ENCODE results near the gene DMRT1.

Gene DMRT1

DNA sequence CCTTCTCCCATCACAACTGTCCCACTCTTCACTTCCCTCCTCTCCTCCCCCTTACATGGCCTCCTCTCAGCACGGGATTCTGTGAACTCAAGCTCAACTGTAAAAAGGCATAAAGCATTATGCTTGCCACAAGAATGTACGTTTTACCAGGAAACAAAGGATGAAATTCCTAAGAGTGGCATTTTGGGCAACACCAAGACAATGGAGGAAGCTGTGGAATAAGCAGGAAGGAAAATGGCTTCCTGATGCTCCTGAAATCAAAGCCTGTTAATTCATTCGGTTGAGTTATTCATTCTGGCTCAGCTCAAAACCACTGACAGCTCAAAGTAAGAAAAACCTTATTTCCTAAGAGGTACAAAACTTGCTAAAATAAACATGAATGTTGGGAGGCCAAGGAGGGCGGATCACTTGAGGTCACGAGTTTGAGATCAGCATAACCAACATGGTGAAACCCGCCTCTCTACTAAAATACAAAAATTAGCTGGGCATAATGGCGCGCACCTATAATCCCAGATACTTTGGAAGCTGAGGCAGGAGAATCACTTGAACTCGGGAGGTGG, 40.8 kb upstream of the DMRT1 start:
- H4K8ac ChIP-seq (ENCODE audit: low read length): no peak overlapping the region
- no peak overlapping the region for H3K14ac ChIP-seq (ENCODE audit: low read length in 2 of 2)
- H3K9ac ChIP-seq (ENCODE audit: low read length): no peak overlapping the region
- no peak overlapping the region for H3K4me3 ChIP-seq (ENCODE audit: insufficient read depth in 1 of 2, low read depth in 1 of 2, low read length in 2 of 2)
- H3K9me3 ChIP-seq (ENCODE audit: control insufficient read depth, low read length): no peaks in the 10 kb centered on the region
- no peak overlapping the region for H2BK12ac ChIP-seq (ENCODE audit: low read length in 2 of 2)
- H2BK120ac ChIP-seq (ENCODE audit: low read depth, low read length): no peak overlapping the region
- H3K4me2 ChIP-seq (ENCODE audit: low read length, poor library complexity, severe bottlenecking): no peak overlapping the region
- peaks cover 2% of the 10 kb centered on the region for H3K4me1 ChIP-seq (ENCODE audit: control insufficient read depth, insufficient read depth, low read depth, low read length)
- H2BK15ac ChIP-seq (ENCODE audit: low read depth, poor library complexity, severe bottlenecking): no peak overlapping the region
- H3K23ac ChIP-seq (ENCODE audit: low read length in 2 of 2): no peak overlapping the region
- H2AFZ ChIP-seq (ENCODE audit: low read depth, low read length): no peak overlapping the region
- no peak for DNase-seq
- no peaks in the 10 kb centered on the region for H3K79me1 ChIP-seq (replicated peaks; ENCODE audit: low read length, poor library complexity, severe bottlenecking)
- H3K18ac ChIP-seq (ENCODE audit: low read depth in 1 of 2, low read length in 2 of 2): no peak overlapping the region
- WGBS: 93% methylated on average over 9 of the region's 9 CpGs
- no peak overlapping the region for H3K27ac ChIP-seq (ENCODE audit: low read length, poor library complexity, severe bottlenecking)
- H2AK5ac ChIP-seq (ENCODE audit: low read length, severe bottlenecking): no peak overlapping the region
- no peak overlapping the region for H4K91ac ChIP-seq (ENCODE audit: low read length)
- no peak overlapping the region for H2BK5ac ChIP-seq (ENCODE audit: low read depth, low read length, poor library complexity, severe bottlenecking)
- no peaks in the 10 kb centered on the region for H3K36me3 ChIP-seq (ENCODE audit: control insufficient read depth in 1 of 2, insufficient read depth in 2 of 2, low read depth in 1 of 2, low read length in 2 of 2)
- H3K4ac ChIP-seq (ENCODE audit: low read depth in 1 of 2, low read length in 2 of 2): no peak overlapping the region
- H3K27me3 ChIP-seq (ENCODE audit: control insufficient read depth in 1 of 2, insufficient read depth in 1 of 2, low read length in 2 of 2): no peaks in the 10 kb centered on the region

DNA sequence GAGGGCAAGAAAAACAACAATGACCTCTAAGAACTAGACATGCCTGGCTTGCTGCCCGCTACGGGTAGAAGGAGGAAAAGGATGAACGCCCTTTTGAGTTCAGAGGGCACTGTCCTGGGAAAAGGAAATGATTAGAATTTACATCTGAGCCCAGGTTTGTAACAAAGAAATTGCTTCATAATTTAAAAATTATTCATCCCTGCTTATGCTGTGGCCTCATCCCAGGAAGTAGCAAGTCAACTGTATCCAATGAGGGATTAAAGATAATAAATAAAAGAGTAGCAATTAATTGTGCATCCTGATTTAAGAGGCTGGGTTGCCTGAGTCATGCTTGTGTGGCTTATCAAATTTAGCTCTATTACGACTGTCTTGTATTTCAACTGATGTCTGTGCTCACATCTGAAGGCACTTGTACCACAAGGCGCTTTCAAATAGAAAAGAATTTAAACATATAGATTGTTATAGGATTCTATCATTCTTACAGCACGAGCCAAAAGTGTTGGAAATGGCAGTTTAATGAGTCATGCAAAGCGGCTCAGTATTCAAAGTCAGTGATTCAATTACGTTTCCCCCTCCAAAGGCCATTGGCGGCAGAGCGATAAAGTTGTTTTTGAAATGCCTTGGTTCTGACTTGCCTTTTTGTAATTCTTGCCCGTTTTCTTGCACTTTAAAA, 40.0 kb upstream of the DMRT1 start:
- H2AK5ac ChIP-seq (ENCODE audit: low read length, severe bottlenecking): no peak overlapping the region
- no peak overlapping the region for H2BK120ac ChIP-seq (ENCODE audit: low read depth, low read length)
- no peak overlapping the region for H2BK12ac ChIP-seq (ENCODE audit: low read length in 2 of 2)
- no peaks in the 10 kb centered on the region for H3K79me1 ChIP-seq (replicated peaks; ENCODE audit: low read length, poor library complexity, severe bottlenecking)
- H3K4me1 ChIP-seq (ENCODE audit: control insufficient read depth, insufficient read depth, low read depth, low read length): peaks cover 2% of the 10 kb centered on the region
- no peak overlapping the region for H3K23ac ChIP-seq (ENCODE audit: low read length in 2 of 2)
- no peak for DNase-seq
- no peak overlapping the region for H3K27ac ChIP-seq (ENCODE audit: low read length, poor library complexity, severe bottlenecking)
- no peak overlapping the region for H3K4ac ChIP-seq (ENCODE audit: low read depth in 1 of 2, low read length in 2 of 2)
- no peak overlapping the region for H2BK5ac ChIP-seq (ENCODE audit: low read depth, low read length, poor library complexity, severe bottlenecking)
- no peak overlapping the region for H4K91ac ChIP-seq (ENCODE audit: low read length)
- no peak overlapping the region for H2BK15ac ChIP-seq (ENCODE audit: low read depth, poor library complexity, severe bottlenecking)
- no peaks in the 10 kb centered on the region for H3K9me3 ChIP-seq (ENCODE audit: control insufficient read depth, low read length)
- no peak overlapping the region for H3K4me2 ChIP-seq (ENCODE audit: low read length, poor library complexity, severe bottlenecking)
- no peak overlapping the region for H3K9ac ChIP-seq (ENCODE audit: low read length)
- H2AFZ ChIP-seq (ENCODE audit: low read depth, low read length): no peak overlapping the region
- no peak overlapping the region for H3K14ac ChIP-seq (ENCODE audit: low read length in 2 of 2)
- H3K18ac ChIP-seq (ENCODE audit: low read depth in 1 of 2, low read length in 2 of 2): no peak overlapping the region
- H3K36me3 ChIP-seq (ENCODE audit: control insufficient read depth in 1 of 2, insufficient read depth in 2 of 2, low read depth in 1 of 2, low read length in 2 of 2): no peaks in the 10 kb centered on the region
- 67% methylated on average over 9 of the region's 11 CpGs for WGBS
- no peaks in the 10 kb centered on the region for H3K27me3 ChIP-seq (ENCODE audit: control insufficient read depth in 1 of 2, insufficient read depth in 1 of 2, low read length in 2 of 2)
- H3K4me3 ChIP-seq (ENCODE audit: insufficient read depth in 1 of 2, low read depth in 1 of 2, low read length in 2 of 2): no peak overlapping the region
- no peak overlapping the region for H4K8ac ChIP-seq (ENCODE audit: low read length)

DNA sequence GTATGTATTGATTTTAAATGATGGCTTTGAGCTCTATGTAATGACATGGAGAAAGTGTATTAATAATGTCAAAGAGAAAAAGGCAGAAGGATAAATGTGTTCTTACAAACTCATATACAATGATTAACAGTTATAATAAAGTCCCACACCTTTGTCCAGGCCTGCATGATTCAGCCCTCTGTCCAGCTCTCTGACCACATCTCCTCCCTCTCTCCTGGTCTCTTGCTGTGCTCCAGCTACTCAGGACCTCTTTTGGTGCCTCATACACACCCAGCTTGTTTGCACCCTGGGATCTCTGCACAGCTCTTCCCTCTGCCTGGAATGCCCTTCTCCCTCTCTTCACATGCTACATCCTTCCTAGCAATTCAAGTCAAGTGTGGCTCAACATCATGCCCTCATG, 37.5 kb upstream of the DMRT1 start:
- Histone ChIP-seq H2BK12ac (ENCODE audit: low read length in 2 of 2) (no peak overlapping the region), H3K9ac (ENCODE audit: low read length) (no peak overlapping the region)
- DNase-seq: no peak

DNA sequence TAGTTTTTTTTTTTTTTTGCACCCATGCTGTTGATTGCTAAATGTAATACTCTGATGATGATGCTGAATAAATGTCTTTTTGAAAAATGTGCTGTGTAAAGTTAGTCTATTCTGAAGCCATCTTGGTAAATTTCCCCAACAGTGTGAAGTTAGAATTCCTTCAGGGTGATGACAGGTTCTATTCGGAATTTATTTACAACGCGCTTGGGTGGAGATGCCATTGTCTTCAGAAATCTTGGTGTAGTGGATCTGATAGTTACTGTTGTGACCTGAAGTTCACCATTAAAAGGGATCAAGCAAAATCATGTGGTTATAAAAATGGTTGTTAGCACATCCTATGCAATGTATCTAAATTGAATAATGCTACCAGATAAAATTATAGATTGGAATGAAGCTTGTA, 36.3 kb upstream of the DMRT1 start:
- peaks cover 4 to 10% of the 10 kb centered on the region in 2 experiments for H3K27me3 ChIP-seq (ENCODE audit: control insufficient read depth in 1 of 2, insufficient read depth in 1 of 2, low read length in 2 of 2)
- 93% methylated on average over 3 of the region's 3 CpGs for WGBS

More for the DNA sequence above, 37.5 kb upstream of the DMRT1 start:
- no peak overlapping the region for H3K4me3 ChIP-seq (ENCODE audit: insufficient read depth in 1 of 2, low read depth in 1 of 2, low read length in 2 of 2)
- no peak overlapping the region for H2BK5ac ChIP-seq (ENCODE audit: low read depth, low read length, poor library complexity, severe bottlenecking)
- no peak overlapping the region for H3K18ac ChIP-seq (ENCODE audit: low read depth in 1 of 2, low read length in 2 of 2)
- H3K27me3 ChIP-seq (ENCODE audit: control insufficient read depth in 1 of 2, insufficient read depth in 1 of 2, low read length in 2 of 2): peaks cover 4 to 10% of the 10 kb centered on the region in 2 experiments
- H3K23ac ChIP-seq (ENCODE audit: low read length in 2 of 2): no peak overlapping the region
- H3K36me3 ChIP-seq (ENCODE audit: control insufficient read depth in 1 of 2, insufficient read depth in 2 of 2, low read depth in 1 of 2, low read length in 2 of 2): no peaks in the 10 kb centered on the region
- H2BK120ac ChIP-seq (ENCODE audit: low read depth, low read length): no peak overlapping the region
- no peak overlapping the region for H2AK5ac ChIP-seq (ENCODE audit: low read length, severe bottlenecking)
- H2AFZ ChIP-seq (ENCODE audit: low read depth, low read length): no peak overlapping the region
- no peaks in the 10 kb centered on the region for H3K4me1 ChIP-seq (ENCODE audit: control insufficient read depth, insufficient read depth, low read depth, low read length)
- no peak overlapping the region for H2BK15ac ChIP-seq (ENCODE audit: low read depth, poor library complexity, severe bottlenecking)
- H3K27ac ChIP-seq (ENCODE audit: low read length, poor library complexity, severe bottlenecking): no peak overlapping the region
- H3K4me2 ChIP-seq (ENCODE audit: low read length, poor library complexity, severe bottlenecking): no peak overlapping the region
- no peak overlapping the region for H3K4ac ChIP-seq (ENCODE audit: low read depth in 1 of 2, low read length in 2 of 2)
- H3K9me3 ChIP-seq (ENCODE audit: control insufficient read depth, low read length): no peaks in the 10 kb centered on the region
- H3K14ac ChIP-seq (ENCODE audit: low read length in 2 of 2): no peak overlapping the region
- H4K8ac ChIP-seq (ENCODE audit: low read length): no peak overlapping the region
- no peaks in the 10 kb centered on the region for H3K79me1 ChIP-seq (replicated peaks; ENCODE audit: low read length, poor library complexity, severe bottlenecking)
- no peak overlapping the region for H4K91ac ChIP-seq (ENCODE audit: low read length)

More for the DNA sequence above, 36.3 kb upstream of the DMRT1 start:
- no peak overlapping the region for H3K9ac ChIP-seq (ENCODE audit: low read length)
- H2BK5ac ChIP-seq (ENCODE audit: low read depth, low read length, poor library complexity, severe bottlenecking): no peak overlapping the region
- DNase-seq: no peak
- no peak overlapping the region for H4K8ac ChIP-seq (ENCODE audit: low read length)
- no peak overlapping the region for H3K18ac ChIP-seq (ENCODE audit: low read depth in 1 of 2, low read length in 2 of 2)
- no peak overlapping the region for H3K4me3 ChIP-seq (ENCODE audit: insufficient read depth in 1 of 2, low read depth in 1 of 2, low read length in 2 of 2)
- no peak overlapping the region for H3K4me2 ChIP-seq (ENCODE audit: low read length, poor library complexity, severe bottlenecking)
- H4K91ac ChIP-seq (ENCODE audit: low read length): no peak overlapping the region
- H3K4me1 ChIP-seq (ENCODE audit: control insufficient read depth, insufficient read depth, low read depth, low read length): no peaks in the 10 kb centered on the region
- no peak overlapping the region for H3K27ac ChIP-seq (ENCODE audit: low read length, poor library complexity, severe bottlenecking)
- H3K4ac ChIP-seq (ENCODE audit: low read depth in 1 of 2, low read length in 2 of 2): no peak overlapping the region
- no peaks in the 10 kb centered on the region for H3K79me1 ChIP-seq (replicated peaks; ENCODE audit: low read length, poor library complexity, severe bottlenecking)
- H3K36me3 ChIP-seq (ENCODE audit: control insufficient read depth in 1 of 2, insufficient read depth in 2 of 2, low read depth in 1 of 2, low read length in 2 of 2): no peaks in the 10 kb centered on the region
- H2AK5ac ChIP-seq (ENCODE audit: low read length, severe bottlenecking): no peak overlapping the region
- no peak overlapping the region for H2AFZ ChIP-seq (ENCODE audit: low read depth, low read length)
- H2BK120ac ChIP-seq (ENCODE audit: low read depth, low read length): no peak overlapping the region
- H3K23ac ChIP-seq (ENCODE audit: low read length in 2 of 2): no peak overlapping the region
- H3K9me3 ChIP-seq (ENCODE audit: control insufficient read depth, low read length): no peaks in the 10 kb centered on the region
- no peak overlapping the region for H3K14ac ChIP-seq (ENCODE audit: low read length in 2 of 2)
- H2BK12ac ChIP-seq (ENCODE audit: low read length in 2 of 2): no peak overlapping the region
- H2BK15ac ChIP-seq (ENCODE audit: low read depth, poor library complexity, severe bottlenecking): no peak overlapping the region
